Stimulated activated CD8-positive, alpha-beta memory T cell treated with anti-CD3 and anti-CD28 coated beads, Interleukin-4, amount 100 ng/mL, for 1 hour (primary cell): ENCODE data around the gene VAV3.
A peak's percentile ranks its signal among the peaks of the same experiment; 100 is the strongest.

Source experiments
- DNase-seq, 2 donors: peaks; one replicate each; pipeline ENCODE4 v3.0.0-alpha.2; 2020; ENCODE audit warnings: low read depth in 2 of 2, low spot score in 1 of 2

VAV3 gene

DNA sequence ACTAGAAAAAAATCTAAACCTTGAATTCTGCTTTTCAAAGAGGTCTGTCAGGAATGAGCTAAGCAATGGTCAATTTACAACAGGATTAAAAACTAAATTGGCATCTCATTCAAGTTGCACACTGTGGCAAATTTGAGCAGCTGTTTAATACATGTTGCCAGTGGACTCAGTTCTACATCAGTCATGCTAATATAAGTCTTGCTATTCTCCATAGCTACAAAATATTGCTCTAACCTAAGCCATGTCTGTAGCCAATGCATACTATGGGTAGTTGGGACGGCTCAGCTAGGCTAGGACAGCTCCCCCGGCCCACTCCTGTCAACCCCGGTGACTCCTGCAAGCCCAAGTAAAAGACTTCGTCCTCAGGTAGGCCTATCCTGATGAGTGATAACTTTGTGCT lies 10.9 kb upstream of the VAV3 start:
- DNase-seq, result no peak

- no peak for DNase-seq
Measured at GRCh38 chr1:107974090-107974489, 9.1 kb upstream of the VAV3 start.

GRCh38 chr1:107972391-107973180 lies 7.6 kb upstream of the VAV3 start:
- DNase-seq, result no peak

DNA sequence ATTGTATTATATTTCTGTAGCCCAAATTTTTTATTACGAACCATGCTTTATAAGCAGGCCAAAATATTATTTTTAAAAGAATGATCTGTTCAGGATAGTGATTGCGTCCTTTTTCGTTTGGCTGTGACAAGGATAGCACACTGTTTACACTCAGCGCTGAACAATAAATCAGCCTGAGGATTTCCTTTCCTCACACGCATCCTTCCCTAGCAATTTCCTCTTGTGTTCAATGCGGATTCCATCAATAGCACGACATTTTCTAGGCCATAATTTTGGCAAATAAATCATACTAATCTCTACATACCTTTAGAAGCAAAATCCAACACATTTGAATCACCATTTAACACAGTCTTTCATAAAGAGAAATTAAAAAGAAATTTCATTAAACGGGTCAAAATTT lies 1.6 kb upstream of the VAV3 start:
- DNase-seq, result no peak

- peak in 1 of 2 donors; percentile 4 for DNase-seq
Measured at GRCh38 chr1:107964336-107965109, 457 bp downstream of the VAV3 start.

- peak in 1 of 2 donors; percentile 14 for DNase-seq
Measured at GRCh38 chr1:107963601-107964335, 1.2 kb downstream of the VAV3 start.

DNA sequence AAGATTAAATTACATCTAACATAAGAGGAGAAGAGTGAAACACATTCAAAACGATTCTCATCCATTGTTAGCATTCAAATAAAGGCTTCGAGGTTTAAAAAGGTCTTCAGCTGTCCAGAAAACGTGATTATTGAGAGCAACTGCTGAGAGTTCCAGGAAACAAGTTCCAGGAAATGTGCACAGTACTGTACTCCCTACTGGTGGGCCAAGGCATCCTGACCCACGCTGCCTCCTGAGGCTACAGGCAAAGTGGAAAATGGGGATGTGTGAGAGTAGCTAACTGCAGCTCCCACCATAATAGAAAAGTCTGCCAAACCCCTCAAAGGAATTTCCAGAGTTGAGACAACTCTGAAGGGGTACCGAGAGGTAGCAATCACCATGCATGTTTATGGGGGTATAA lies 2.0 kb downstream of the VAV3 start:
- no peak for DNase-seq

DNA sequence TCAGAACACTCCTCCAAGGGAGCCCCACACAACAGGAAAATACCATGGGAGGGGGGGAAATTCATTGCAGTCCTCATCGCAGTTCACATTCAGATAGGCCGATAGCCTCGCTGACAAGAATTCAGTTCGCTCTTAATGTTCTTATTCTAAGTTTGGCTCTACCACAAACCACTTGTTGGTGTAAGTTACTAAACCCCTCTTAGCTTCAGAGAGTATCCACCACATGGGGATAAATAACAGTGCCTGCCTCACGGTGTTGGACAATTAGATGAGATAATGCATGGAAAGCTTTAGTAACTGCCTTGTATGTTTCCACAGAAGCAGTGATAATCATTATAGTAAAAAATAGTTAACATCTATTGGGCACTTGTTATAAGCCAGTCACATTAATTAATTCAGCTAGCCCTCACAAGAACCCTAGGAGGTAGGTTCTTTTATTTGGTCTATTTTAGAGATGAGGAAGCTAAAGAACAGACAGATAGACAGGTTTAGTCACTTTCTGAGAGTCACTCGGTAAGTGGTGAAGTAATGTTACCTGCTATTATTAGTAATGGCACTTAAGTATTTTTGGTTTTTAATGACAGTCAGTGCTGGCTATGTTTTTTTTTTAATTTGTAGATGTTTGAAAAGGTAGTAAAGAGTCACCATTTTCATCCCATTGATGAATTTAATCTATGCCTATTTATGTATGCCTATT lies 10.1 kb downstream of the VAV3 start:
- no peak for DNase-seq

- no peak for DNase-seq
Measured at GRCh38 chr1:107954126-107954525, 10.9 kb downstream of the VAV3 start.

DNA sequence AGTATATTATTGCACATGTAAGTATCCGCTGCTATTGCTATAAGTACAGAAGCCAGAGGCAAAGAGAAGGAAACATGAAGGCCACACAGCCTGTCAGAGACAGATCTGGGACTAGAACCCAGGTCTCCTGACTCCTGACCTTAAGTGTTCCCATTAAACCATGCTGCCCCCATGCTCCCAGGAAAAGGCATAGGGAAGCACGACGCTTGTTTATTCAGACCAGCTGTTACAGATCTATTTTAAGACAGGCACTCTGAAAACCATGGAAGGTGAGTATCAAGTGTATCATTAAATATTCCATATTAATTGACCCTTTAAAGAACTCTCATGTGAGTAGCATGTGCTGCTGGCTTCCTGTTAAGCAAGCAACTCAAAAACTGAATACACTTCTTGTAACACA lies 11.4 kb downstream of the VAV3 start:
- no peak for DNase-seq

GRCh38 chr1:107952989-107953388 lies 12.0 kb downstream of the VAV3 start:
- DNase-seq, result no peak

DNA sequence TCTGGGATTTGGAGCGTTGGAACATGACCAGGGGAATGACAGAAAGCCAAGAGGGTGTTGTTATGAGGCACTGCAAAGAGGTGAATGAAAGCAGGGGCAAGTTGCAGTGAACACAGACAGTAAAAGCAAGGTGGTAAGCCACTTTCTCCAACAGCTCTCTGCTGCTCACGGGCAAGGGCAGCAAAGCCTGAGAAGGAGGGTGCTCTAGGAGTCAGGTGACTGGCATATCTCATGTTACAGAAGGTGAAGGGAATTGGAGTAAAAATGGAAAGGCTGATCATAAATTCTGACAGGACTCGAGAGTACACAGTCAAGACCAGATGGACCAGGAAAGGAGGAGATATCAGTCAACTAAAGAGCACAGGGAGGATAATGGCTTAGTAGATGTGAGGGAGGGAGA lies 14.5 kb downstream of the VAV3 start:
- DNase-seq, result no peak

- DNase-seq, result no peak
Measured at GRCh38 chr1:107949467-107950253, 15.3 kb downstream of the VAV3 start.

DNA sequence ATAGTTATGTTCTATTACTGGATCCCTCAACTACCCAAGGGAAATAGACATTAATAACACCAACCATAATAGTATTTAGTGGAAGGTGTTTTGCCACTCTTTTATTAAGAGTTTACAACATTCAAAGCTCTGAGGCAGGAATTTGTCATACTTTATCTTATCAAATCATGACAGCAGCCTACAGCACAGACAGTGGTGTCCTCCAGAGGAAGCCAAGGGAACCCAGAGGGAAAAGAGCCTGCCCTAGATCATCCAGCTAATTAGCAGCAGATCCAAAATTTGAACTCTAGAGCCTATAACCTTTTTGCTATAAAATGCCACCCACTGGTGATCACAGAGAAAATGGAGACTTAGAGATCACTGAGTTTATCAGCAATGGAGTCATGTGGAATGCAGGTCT lies 18.2 kb downstream of the VAV3 start:
- no peak for DNase-seq

DNA sequence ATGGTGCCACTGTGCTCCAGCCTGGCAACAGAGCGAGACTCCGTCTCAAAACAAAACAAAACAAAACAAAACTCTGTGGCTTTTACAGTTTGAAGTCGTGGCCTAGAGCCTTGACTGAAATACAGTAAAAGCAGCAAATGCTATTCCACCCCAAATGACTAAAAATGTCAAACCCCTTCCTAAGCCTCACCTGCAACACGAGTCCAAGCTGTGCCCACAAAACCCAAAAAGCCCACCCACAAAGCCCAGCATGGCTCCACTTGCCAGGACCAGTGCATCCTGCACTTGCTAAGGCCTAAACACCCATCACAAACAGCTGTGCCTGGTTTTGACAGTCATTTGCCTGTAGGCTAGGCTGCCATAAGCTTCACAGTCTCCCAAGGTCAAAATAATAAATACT lies 21.3 kb downstream of the VAV3 start:
- no peak for DNase-seq

- DNase-seq, result no peak
Measured at GRCh38 chr1:107942814-107943213, 22.2 kb downstream of the VAV3 start.

GRCh38 chr1:107941531-107941930 lies 23.4 kb downstream of the VAV3 start:
- DNase-seq, result no peak

DNA sequence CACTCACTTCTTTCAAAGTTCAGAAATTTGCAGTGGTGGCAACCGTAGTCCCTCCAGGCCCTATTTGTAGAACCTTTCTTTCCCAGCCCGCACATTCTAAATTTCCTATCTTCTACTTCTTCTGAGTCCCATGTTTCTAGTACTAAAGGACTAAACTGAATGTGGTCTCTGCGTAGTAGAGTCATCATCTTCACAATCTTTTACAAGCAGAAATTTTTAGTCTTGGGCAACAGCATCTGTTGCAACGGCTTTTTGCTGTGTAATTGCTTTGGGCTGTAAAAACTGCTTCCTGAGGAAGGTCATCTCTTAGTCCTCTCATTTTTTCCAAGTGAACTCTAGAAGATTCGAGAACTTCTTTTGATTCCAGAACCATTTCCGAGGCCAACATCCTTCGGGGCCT lies 23.9 kb downstream of the VAV3 start:
- DNase-seq, result no peak

DNA sequence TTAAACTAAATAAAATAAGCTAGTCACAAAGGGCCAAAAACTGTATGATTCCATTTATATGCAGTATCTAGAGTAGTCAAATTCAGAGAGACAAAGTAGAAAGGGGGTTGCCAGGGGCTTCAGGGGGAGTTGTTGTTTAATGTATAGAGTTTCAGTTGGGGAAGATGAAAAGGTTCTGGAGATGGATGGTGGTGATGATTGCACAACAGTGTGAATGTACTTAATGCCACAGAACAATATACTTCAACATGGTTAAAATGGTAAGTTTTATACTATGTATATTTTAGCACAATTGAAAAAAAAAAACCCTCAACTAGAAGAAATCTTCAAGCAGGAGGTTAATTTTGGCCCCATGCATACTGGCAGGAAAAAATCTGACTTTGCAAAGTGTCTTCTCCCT lies 24.3 kb downstream of the VAV3 start:
- DNase-seq, result no peak

GRCh38 chr1:107940017-107940577 lies 24.9 kb downstream of the VAV3 start:
- DNase-seq, result no peak
